ENCODE results near the gene SPRR2G. TPM values are rescaled to one million over a fixed set of nuclear protein-coding genes. Genes with fewer than 3 reads are reported as not detected.
"Not testable (repeated sequence)": the region's sequence is repeated elsewhere in the genome, so short reads cannot be mapped to it uniquely, and the experiment has no call there.

SPRR2G gene
- total RNA-seq, 5 donors from 2014 or later (not counting 1 experiment from before 2014, with no cell fraction given) = not detected

GRCh38 chr1:153140484-153140883 lies 10.2 kb downstream of the SPRR2G start:
- H3K27ac Mint-ChIP-seq = no peak overlapping the region
- Histone ChIP-seq H3K4me3 (ENCODE audit: control insufficient read depth in 1 of 2, extremely low read depth in 1 of 2, low read length in 1 of 2) (no peak overlapping the region), H3K27me3 (replicated peaks in 1 of 2; ENCODE audit: control insufficient read depth in 2 of 2, extremely low read depth in 1 of 2, insufficient read depth in 2 of 2, low read length in 1 of 2) (peaks cover 2% of the 10 kb centered on the region in 2 experiments), H3K27ac (ENCODE audit: low read length) (no peak overlapping the region), H3K9me3 (no peaks in the 10 kb centered on the region), H3K36me3 (ENCODE audit: control insufficient read depth in 2 of 2, extremely low read depth in 1 of 2, insufficient read depth in 1 of 2, low read length in 1 of 2) (no peaks in the 10 kb centered on the region), H3K4me1 (ENCODE audit: control insufficient read depth in 1 of 2, extremely low read depth in 1 of 2, insufficient read depth in 2 of 2, low read length in 2 of 2) (no peaks in the 10 kb centered on the region)
- 75% methylated on average over 3 of the region's 3 CpGs for WGBS (ENCODE audit: insufficient coverage)
- CTCF ChIA-PET = no interaction called here
- POLR2A ChIA-PET = no interaction called here
- no peaks in the 10 kb centered on the region for H3K4me1 Mint-ChIP-seq
- no peaks in the 10 kb centered on the region for H3K36me3 Mint-ChIP-seq
- no peak for DNase-seq
- no peak overlapping the region for H3K4me3 Mint-ChIP-seq
- no peak for ATAC-seq (replicated peaks in 1 of 4)
- no peaks in the 10 kb centered on the region for H3K9me3 Mint-ChIP-seq
- peaks cover 40 to 41% of the 10 kb centered on the region in 2 donors for H3K27me3 Mint-ChIP-seq

GRCh38 chr1:153133743-153134142 lies 16.9 kb downstream of the SPRR2G start:
- Mint-ChIP-seq H3K9me3 (no peaks in the 10 kb centered on the region), H3K36me3 (no peaks in the 10 kb centered on the region)
- 32% methylated on average over 2 of the region's 2 CpGs for WGBS (ENCODE audit: insufficient coverage)

GRCh38 chr1:153133267-153133666 lies 17.4 kb downstream of the SPRR2G start:
- H3K36me3 ChIP-seq (ENCODE audit: control insufficient read depth in 2 of 2, extremely low read depth in 1 of 2, insufficient read depth in 1 of 2, low read length in 1 of 2) = no peaks in the 10 kb centered on the region
- H3K4me3 ChIP-seq (ENCODE audit: control insufficient read depth in 1 of 2, extremely low read depth in 1 of 2, low read length in 1 of 2) = no peak overlapping the region
- ChIA-PET POLR2A (interaction anchor here in 1 of 2 donors (0.6 kb wide), 1 partner anchor 19 kb away, joined by 5 read pairs; no protein-coding TSS in a partner anchor), CTCF (no interaction called here)
- 67% methylated on average over 1 of the region's 1 CpG for WGBS (ENCODE audit: insufficient coverage)
- no peak overlapping the region for H3K27ac ChIP-seq (ENCODE audit: low read length)
- Mint-ChIP-seq H3K4me1 (no peaks in the 10 kb centered on the region), H3K27me3 (peaks cover 37 to 65% of the 10 kb centered on the region in 2 donors), H3K9me3 (no peaks in the 10 kb centered on the region), H3K36me3 (no peaks in the 10 kb centered on the region), H3K27ac (no peak overlapping the region), H3K4me3 (no peak overlapping the region)
- H3K4me1 ChIP-seq (ENCODE audit: control insufficient read depth in 1 of 2, extremely low read depth in 1 of 2, insufficient read depth in 2 of 2, low read length in 2 of 2) = no peaks in the 10 kb centered on the region
- no peak for DNase-seq
- peaks cover 6 to 22% of the 10 kb centered on the region in 2 experiments for H3K27me3 ChIP-seq (replicated peaks in 1 of 2; ENCODE audit: control insufficient read depth in 2 of 2, extremely low read depth in 1 of 2, insufficient read depth in 2 of 2, low read length in 1 of 2)
- no peaks in the 10 kb centered on the region for H3K9me3 ChIP-seq
- ATAC-seq (replicated peaks in 1 of 4) = no peak

More at GRCh38 chr1:153133743-153134142, 16.9 kb downstream of the SPRR2G start:
- no peak overlapping the region for H3K27ac ChIP-seq (ENCODE audit: low read length)
- Mint-ChIP-seq H3K4me3 (no peak overlapping the region), H3K27me3 (peaks cover 37 to 65% of the 10 kb centered on the region in 2 donors), H3K4me1 (no peaks in the 10 kb centered on the region), H3K27ac (no peak overlapping the region)
- peaks cover 6 to 22% of the 10 kb centered on the region in 2 experiments for H3K27me3 ChIP-seq (replicated peaks in 1 of 2; ENCODE audit: control insufficient read depth in 2 of 2, extremely low read depth in 1 of 2, insufficient read depth in 2 of 2, low read length in 1 of 2)
- no peaks in the 10 kb centered on the region for H3K36me3 ChIP-seq (ENCODE audit: control insufficient read depth in 2 of 2, extremely low read depth in 1 of 2, insufficient read depth in 1 of 2, low read length in 1 of 2)
- ATAC-seq (replicated peaks in 1 of 4) = no peak
- POLR2A ChIA-PET = interaction anchor here in 1 of 2 donors (0.6 kb wide), 1 partner anchor 20 kb away, joined by 5 read pairs; no protein-coding TSS in a partner anchor
- no peak for DNase-seq
- CTCF ChIA-PET = no interaction called here
- H3K4me3 ChIP-seq (ENCODE audit: control insufficient read depth in 1 of 2, extremely low read depth in 1 of 2, low read length in 1 of 2) = no peak overlapping the region
- H3K4me1 ChIP-seq (ENCODE audit: control insufficient read depth in 1 of 2, extremely low read depth in 1 of 2, insufficient read depth in 2 of 2, low read length in 2 of 2) = no peaks in the 10 kb centered on the region
- H3K9me3 ChIP-seq = no peaks in the 10 kb centered on the region

GRCh38 chr1:153128688-153129087 lies 22.0 kb downstream of the SPRR2G start:
- H3K9me3 ChIP-seq; H3K36me3 ChIP-seq (ENCODE audit: control insufficient read depth in 2 of 2, extremely low read depth in 1 of 2, insufficient read depth in 1 of 2, low read length in 1 of 2); H3K27ac ChIP-seq (ENCODE audit: low read length); DNase-seq; H3K4me1 Mint-ChIP-seq; H3K27ac Mint-ChIP-seq; H3K4me3 Mint-ChIP-seq; POLR2A ChIA-PET; H3K4me1 ChIP-seq (ENCODE audit: control insufficient read depth in 1 of 2, extremely low read depth in 1 of 2, insufficient read depth in 2 of 2, low read length in 2 of 2); ATAC-seq (replicated peaks in 1 of 4); CTCF ChIA-PET; H3K4me3 ChIP-seq (ENCODE audit: control insufficient read depth in 1 of 2, extremely low read depth in 1 of 2, low read length in 1 of 2); H3K36me3 Mint-ChIP-seq: not testable (repeated sequence)
- Mint-ChIP-seq H3K27me3 (peaks cover 24 to 36% of the 10 kb centered on the region in 2 donors), H3K9me3 (peaks cover 15 to 19% (median 15%) of the 10 kb centered on the region in 3 donors)
- peaks cover 5 to 15% of the 10 kb centered on the region in 2 experiments for H3K27me3 ChIP-seq (replicated peaks in 1 of 2; ENCODE audit: control insufficient read depth in 2 of 2, extremely low read depth in 1 of 2, insufficient read depth in 2 of 2, low read length in 1 of 2)
- 93% methylated on average over 2 of the region's 4 CpGs for WGBS (ENCODE audit: insufficient coverage)

GRCh38 chr1:153127296-153127695 lies 23.4 kb downstream of the SPRR2G start:
- CTCF ChIA-PET = no interaction called here
- no peaks in the 10 kb centered on the region for H3K36me3 Mint-ChIP-seq

GRCh38 chr1:153125536-153125935 lies 25.2 kb downstream of the SPRR2G start:
- no peak overlapping the region for H3K27ac ChIP-seq (ENCODE audit: low read length)
- H3K27me3 ChIP-seq (replicated peaks in 1 of 2; ENCODE audit: control insufficient read depth in 2 of 2, extremely low read depth in 1 of 2, insufficient read depth in 2 of 2, low read length in 1 of 2) = peaks cover 5 to 7% of the 10 kb centered on the region in 2 experiments
- H3K4me3 ChIP-seq (ENCODE audit: control insufficient read depth in 1 of 2, extremely low read depth in 1 of 2, low read length in 1 of 2) = no peak overlapping the region
- Mint-ChIP-seq H3K36me3 (no peaks in the 10 kb centered on the region), H3K27ac (no peak overlapping the region), H3K9me3 (peaks cover 15 to 19% (median 15%) of the 10 kb centered on the region in 3 donors), H3K4me3 (no peak overlapping the region), H3K27me3 (peaks cover 16% of the 10 kb centered on the region in 2 donors), H3K4me1 (no peaks in the 10 kb centered on the region)
- ChIA-PET CTCF (no interaction called here), POLR2A (no interaction called here)
- no peaks in the 10 kb centered on the region for H3K4me1 ChIP-seq (ENCODE audit: control insufficient read depth in 1 of 2, extremely low read depth in 1 of 2, insufficient read depth in 2 of 2, low read length in 2 of 2)
- H3K36me3 ChIP-seq (ENCODE audit: control insufficient read depth in 2 of 2, extremely low read depth in 1 of 2, insufficient read depth in 1 of 2, low read length in 1 of 2) = no peaks in the 10 kb centered on the region
- no CpG with 5 or more reads among the region's 1 CpG for whole genome bisulfite sequencing (ENCODE audit: insufficient coverage)
- H3K9me3 ChIP-seq = no peaks in the 10 kb centered on the region
- ATAC-seq (replicated peaks in 1 of 4) (no peak), DNase-seq (no peak)

More at GRCh38 chr1:153127296-153127695, 23.4 kb downstream of the SPRR2G start:
- DNase-seq = no peak
- H3K9me3 ChIP-seq = no peaks in the 10 kb centered on the region
- Mint-ChIP-seq H3K4me1 (no peaks in the 10 kb centered on the region), H3K9me3 (peaks cover 15 to 19% (median 15%) of the 10 kb centered on the region in 3 donors), H3K4me3 (no peak overlapping the region), H3K27ac (no peak overlapping the region), H3K27me3 (peaks cover 27% of the 10 kb centered on the region in 2 donors)
- no peaks in the 10 kb centered on the region for H3K4me1 ChIP-seq (ENCODE audit: control insufficient read depth in 1 of 2, extremely low read depth in 1 of 2, insufficient read depth in 2 of 2, low read length in 2 of 2)
- no peak for ATAC-seq (replicated peaks in 1 of 4)
- no peak overlapping the region for H3K4me3 ChIP-seq (ENCODE audit: control insufficient read depth in 1 of 2, extremely low read depth in 1 of 2, low read length in 1 of 2)
- peaks cover 7 to 11% of the 10 kb centered on the region in 2 experiments for H3K27me3 ChIP-seq (replicated peaks in 1 of 2; ENCODE audit: control insufficient read depth in 2 of 2, extremely low read depth in 1 of 2, insufficient read depth in 2 of 2, low read length in 1 of 2)
- H3K27ac ChIP-seq (ENCODE audit: low read length) = no peak overlapping the region
- 40% methylated on average over 1 of the region's 2 CpGs for WGBS (ENCODE audit: insufficient coverage)
- H3K36me3 ChIP-seq (ENCODE audit: control insufficient read depth in 2 of 2, extremely low read depth in 1 of 2, insufficient read depth in 1 of 2, low read length in 1 of 2) = no peaks in the 10 kb centered on the region
- POLR2A ChIA-PET = no interaction called here

GRCh38 chr1:153123793-153124192 lies 26.9 kb downstream of the SPRR2G start:
- H3K36me3 Mint-ChIP-seq; H3K4me1 Mint-ChIP-seq; POLR2A ChIA-PET; H3K27ac ChIP-seq (ENCODE audit: low read length); H3K36me3 ChIP-seq (ENCODE audit: control insufficient read depth in 2 of 2, extremely low read depth in 1 of 2, insufficient read depth in 1 of 2, low read length in 1 of 2); CTCF ChIA-PET; H3K4me3 ChIP-seq (ENCODE audit: control insufficient read depth in 1 of 2, extremely low read depth in 1 of 2, low read length in 1 of 2); H3K4me1 ChIP-seq (ENCODE audit: control insufficient read depth in 1 of 2, extremely low read depth in 1 of 2, insufficient read depth in 2 of 2, low read length in 2 of 2); ATAC-seq (replicated peaks in 1 of 4); DNase-seq; H3K27me3 ChIP-seq (replicated peaks in 1 of 2; ENCODE audit: control insufficient read depth in 2 of 2, extremely low read depth in 1 of 2, insufficient read depth in 2 of 2, low read length in 1 of 2); H3K4me3 Mint-ChIP-seq; H3K9me3 ChIP-seq; H3K27ac Mint-ChIP-seq: not testable (repeated sequence)
- WGBS (ENCODE audit: insufficient coverage) = 100% methylated on average over 1 of the region's 8 CpGs
- Mint-ChIP-seq H3K27me3 (peaks cover 13 to 14% of the 10 kb centered on the region in 2 donors), H3K9me3 (peaks cover 15 to 19% (median 15%) of the 10 kb centered on the region in 3 donors)
